NCI-H748 treated with DMSO at 0.1 percent for 48 hours (cell line): ENCODE results near the gene MYRIP.
"Not testable (repeated sequence)": the region's sequence is repeated elsewhere in the genome, so short reads cannot be mapped to it uniquely, and the experiment has no call there.

Experiments
- DNase-seq: peaks from one replicate; lab custom pipeline; 2025; lab: John Stamatoyannopoulos, UW

MYRIP gene

GRCh38 chr3:39806820-39807219 lies 2.6 kb upstream of the MYRIP start:
- DNase-seq, result no peak

- no peak for DNase-seq
Measured at GRCh38 chr3:39808467-39809180, 785 bp upstream of the MYRIP start.

GRCh38 chr3:39809995-39810595 lies 686 bp downstream of the MYRIP start:
- DNase-seq, result no peak

GRCh38 chr3:39810647-39811161 lies 1.3 kb downstream of the MYRIP start:
- no peak for DNase-seq

GRCh38 chr3:39811561-39811960 lies 2.2 kb downstream of the MYRIP start:
- no peak for DNase-seq

GRCh38 chr3:39812537-39812936 lies 3.1 kb downstream of the MYRIP start:
- DNase-seq, result peak; percentile 18

- peak; percentile 13 for DNase-seq
Measured at GRCh38 chr3:39814007-39814406, 4.6 kb downstream of the MYRIP start.

- DNase-seq, result no peak
Measured at GRCh38 chr3:39819899-39820298, 10.5 kb downstream of the MYRIP start.

GRCh38 chr3:39833764-39834163 lies 24.4 kb downstream of the MYRIP start:
- not testable (repeated sequence) for DNase-seq

- no peak for DNase-seq
Measured at GRCh38 chr3:39839484-39839883, 30.1 kb downstream of the MYRIP start.

GRCh38 chr3:39843440-39843839 lies 34.0 kb downstream of the MYRIP start:
- no peak for DNase-seq

- no peak for DNase-seq
Measured at GRCh38 chr3:39848365-39848764, 39.0 kb downstream of the MYRIP start.

- DNase-seq, result peak; percentile 81
Measured at GRCh38 chr3:39849992-39850715, 40.7 kb downstream of the MYRIP start.

GRCh38 chr3:39850716-39851032 lies 41.3 kb downstream of the MYRIP start:
- peak; percentile 81 for DNase-seq

GRCh38 chr3:39855517-39855916 lies 46.1 kb downstream of the MYRIP start:
- no peak for DNase-seq

- DNase-seq, result no peak
Measured at GRCh38 chr3:39869890-39870289, 60.5 kb downstream of the MYRIP start.

- no peak for DNase-seq
Measured at GRCh38 chr3:39870706-39871105, 61.3 kb downstream of the MYRIP start.

- DNase-seq, result no peak
Measured at GRCh38 chr3:39879581-39879980, 70.2 kb downstream of the MYRIP start.

GRCh38 chr3:39882111-39882510 lies 72.7 kb downstream of the MYRIP start:
- DNase-seq, result no peak

- DNase-seq, result no peak
Measured at GRCh38 chr3:39892068-39892467, 82.7 kb downstream of the MYRIP start.

GRCh38 chr3:39896184-39896583 lies 86.8 kb downstream of the MYRIP start:
- DNase-seq, result no peak

GRCh38 chr3:39900462-39901002 lies 91.1 kb downstream of the MYRIP start:
- DNase-seq, result no peak

GRCh38 chr3:39903253-39903652 lies 93.8 kb downstream of the MYRIP start:
- DNase-seq, result no peak
